GM23338 (cell line): ENCODE data around the gene FBRSL1. TPM values are rescaled to one million over a fixed set of nuclear protein-coding genes. Genes with fewer than 3 reads are reported as not detected.

Source experiments
- ATAC-seq: fragments of 200-7000 bp; cut with Tn5 transposase; 3 replicates; pipeline ENCODE4 v1.9.1; 2020
- DNase-seq: peaks from one replicate; pipeline ENCODE4 v3.0.0-alpha.2; 2015; ENCODE audit warnings: low spot score
- H2AFZ ChIP-seq: fragments of 200-600 bp; sonication (generic); 2 replicates; pipeline ENCODE4 v1.8.0; 2016; ENCODE audit warnings: antibody characterized with exemption, mild to moderate bottlenecking, moderate library complexity
- H3F3A ChIP-seq: fragments of 200-600 bp; sonication (generic); replicated peaks from 2 replicates; pipeline ENCODE4 v1.8.0; 2017; ENCODE audit warnings: antibody characterized with exemption, mixed run types, low read depth
- H3K27ac ChIP-seq: fragments of 200-600 bp; sonication (generic); 2 replicates; pipeline ENCODE4 v1.6.1; 2016; ENCODE audit warnings: low read depth
- H3K27me3 ChIP-seq: fragments of 200-600 bp; sonication (generic); 2 replicates; pipeline ENCODE4 v1.8.0; 2016; ENCODE audit warnings: mild to moderate bottlenecking, mixed run types, moderate library complexity; ENCODE audit not compliant: insufficient read depth
- H3K36me3 ChIP-seq: fragments of 200-600 bp; sonication (generic); 2 replicates; pipeline ENCODE4 v1.8.0; 2016; ENCODE audit warnings: mild to moderate bottlenecking; ENCODE audit not compliant: insufficient read depth
- H3K4me1 ChIP-seq: fragments of 200-600 bp; sonication (generic); 2 replicates; pipeline ENCODE4 v1.8.0; 2016; ENCODE audit warnings: mild to moderate bottlenecking, moderate library complexity; ENCODE audit not compliant: insufficient read depth
- H3K4me2 ChIP-seq: fragments of 200-600 bp; sonication (generic); 2 replicates; pipeline ENCODE4 v1.7.1; 2017; ENCODE audit warnings: mixed run types
- H3K4me3 ChIP-seq: fragments of 200-600 bp; sonication (generic); 2 replicates; pipeline ENCODE4 v1.6.1; 2016; ENCODE audit warnings: mixed run types
- H3K79me2 ChIP-seq: fragments of 200-600 bp; sonication (generic); replicated peaks from 2 replicates; pipeline ENCODE4 v1.8.0; 2017; ENCODE audit warnings: mild to moderate bottlenecking; ENCODE audit not compliant: insufficient read depth
- H3K9me2 ChIP-seq: fragments of 200-600 bp; sonication (generic); 2 replicates; pipeline ENCODE4 v1.8.0; 2017; ENCODE audit not compliant: insufficient read depth
- H4K20me1 ChIP-seq: fragments of 200-600 bp; sonication (generic); replicated peaks from 2 replicates; pipeline ENCODE4 v1.8.0; 2017; ENCODE audit warnings: mild to moderate bottlenecking; ENCODE audit not compliant: insufficient read depth
- H3K27ac Mint-ChIP-seq: 2 replicates; pipeline ENCODE4 v1.8.0; 2020; ENCODE audit warnings: inconsistent platforms, mild to moderate bottlenecking, moderate library complexity, mixed read lengths
- H3K27me3 Mint-ChIP-seq: 3 replicates; pipeline ENCODE4 v1.8.0; 2022; ENCODE audit warnings: low read depth, mild to moderate bottlenecking, moderate library complexity, mixed read lengths, inconsistent platforms; ENCODE audit not compliant: insufficient read depth, poor library complexity
- H3K36me3 Mint-ChIP-seq: 3 replicates; pipeline ENCODE4 v1.8.0; 2021; ENCODE audit warnings: low read depth, mild to moderate bottlenecking, inconsistent platforms, moderate library complexity, mixed read lengths
- H3K4me1 Mint-ChIP-seq: 3 replicates; pipeline ENCODE4 v1.8.0; 2020; ENCODE audit warnings: mild to moderate bottlenecking, inconsistent platforms, mixed read lengths
- H3K4me3 Mint-ChIP-seq: 3 replicates; pipeline ENCODE4 v1.8.0; 2021; ENCODE audit warnings: moderate library complexity, mild to moderate bottlenecking, inconsistent platforms, mixed read lengths
- H3K9me3 Mint-ChIP-seq: 3 replicates; pipeline ENCODE4 v1.8.0; 2020; ENCODE audit warnings: moderate library complexity, mild to moderate bottlenecking, inconsistent platforms, mixed read lengths
- EZH2 ChIP-seq: fragments of 200-600 bp; sonication (generic); IDR thresholded peaks from one replicate; pipeline ENCODE4 v1.8.0; 2017; ENCODE audit warnings: antibody characterized with exemption, mild to moderate bottlenecking, low read depth; ENCODE audit not compliant: unreplicated experiment
- JUNB ChIP-seq: IDR thresholded peaks from one replicate; pipeline ENCODE4 v1.6.1; 2016; ENCODE audit warnings: antibody characterized with exemption; ENCODE audit not compliant: unreplicated experiment
- NANOG ChIP-seq: IDR thresholded peaks from 2 replicates; pipeline ENCODE4 v1.6.1; 2016; ENCODE audit warnings: antibody characterized with exemption, borderline replicate concordance
- POLR2AphosphoS5 ChIP-seq: IDR thresholded peaks from 2 replicates; pipeline ENCODE4 v1.6.1; 2016; ENCODE audit warnings: antibody characterized with exemption, low read depth
- STAT1 ChIP-seq: IDR thresholded peaks from one replicate; pipeline ENCODE4 v1.6.1; 2016; ENCODE audit warnings: antibody characterized with exemption; ENCODE audit not compliant: unreplicated experiment
- polyA plus RNA-seq: library from polyadenylated mRNA; unstranded; fragments of >200 nt; fragmentation: Nextera tagmentation; extraction: Ambion mirVana; gene quantifications from 2 replicates; pipeline ENCODE4 v1.2.1, GENCODE V29; 2016
- total RNA-seq: library from RNA; depleted of rRNA; stranded (reverse); fragments of >200 nt; shearing (Covaris generic); gene quantifications from 2 replicates; pipeline ENCODE4 v1.2.3, GENCODE V29; 2014
- TF ChIP-seq, protein P1 (sequence below): IDR thresholded peaks from 2 replicates; pipeline ENCODE4 v1.6.1; 2016; ENCODE audit warnings: antibody characterized with exemption
- TF ChIP-seq, protein P2 (sequence below): IDR thresholded peaks from one replicate; pipeline ENCODE4 v1.6.1; 2018; ENCODE audit warnings: antibody characterized with exemption; ENCODE audit not compliant: unreplicated experiment
- TF ChIP-seq, protein P3 (sequence below), 2 experiments: fragments of 200-600 bp in 1 of 2; sonication (generic) in 1 of 2; conservative IDR thresholded peaks; 2 replicates each; pipeline versions ENCODE4 v1.5.1 to v1.6.1; 2016 to 2017; ENCODE audit warnings: antibody characterized with exemption in 2 of 2, low read depth in 2 of 2, mild to moderate bottlenecking in 2 of 2, moderate library complexity in 1 of 2

FBRSL1 gene
- total and polyA plus RNA-seq, 2 experiments from 2014 or later: 37.8 to 89.8 TPM

DNA sequence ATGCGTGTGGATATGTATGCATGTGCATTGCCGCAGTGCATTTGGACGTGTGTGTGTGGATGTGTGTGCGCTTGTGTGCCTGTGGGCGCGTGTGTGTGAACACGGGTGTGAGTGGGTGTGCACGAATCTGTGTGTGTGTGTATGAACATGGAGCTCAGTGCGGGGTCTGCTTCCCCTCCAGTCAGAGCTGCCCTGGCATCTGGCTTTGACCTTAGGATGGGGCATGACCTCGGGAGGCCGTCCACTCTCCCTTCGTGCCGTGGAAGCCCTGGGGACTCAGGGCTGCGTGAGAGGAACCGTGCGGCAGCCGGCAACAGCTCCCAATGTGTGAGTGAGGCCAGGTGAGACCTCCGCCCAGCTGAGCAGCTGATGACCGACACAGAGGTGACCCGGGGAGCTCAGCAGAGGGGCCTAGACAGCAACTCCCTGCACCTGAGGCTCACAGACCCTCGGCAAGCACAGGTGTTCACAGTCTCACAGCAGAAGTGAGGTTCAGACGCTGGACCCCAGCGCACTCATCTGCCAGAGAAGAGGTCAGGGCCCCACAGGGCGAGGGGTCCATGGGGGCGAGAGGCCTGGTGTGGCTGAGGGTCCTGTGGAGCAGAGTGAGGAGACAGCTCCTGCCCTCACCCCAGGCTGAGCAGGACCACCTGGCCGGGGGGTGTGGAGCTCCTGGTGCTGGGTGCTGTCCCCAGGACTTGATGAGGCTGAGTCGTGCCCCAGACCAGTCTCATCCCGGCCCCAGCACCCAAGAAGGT, 33.6 kb upstream of the FBRSL1 start:
- Mint-ChIP-seq H3K27me3 (peaks cover 56% of the 10 kb centered on the region), H3K27ac (no peak overlapping the region), H3K4me1 (no peaks in the 10 kb centered on the region; the same call in 2 of the 3 replicates), H3K4me3 (no peak overlapping the region; the same call in 2 of the 3 replicates), H3K36me3 (peaks cover 6% of the 10 kb centered on the region; the same call in 2 of the 3 replicates), H3K9me3 (peaks cover 21% of the 10 kb centered on the region)
- no peaks in the 10 kb centered on the region for H3K36me3 ChIP-seq
- DNase-seq (no peak), ATAC-seq (no peak)
- H3K27me3 ChIP-seq: peaks cover 44% of the 10 kb centered on the region
- no peaks in the 10 kb centered on the region for H4K20me1 ChIP-seq
- TF ChIP-seq EZH2: no peak
- TF ChIP-seq POLR2AphosphoS5: no peak
- TF ChIP-seq, protein P1, sequence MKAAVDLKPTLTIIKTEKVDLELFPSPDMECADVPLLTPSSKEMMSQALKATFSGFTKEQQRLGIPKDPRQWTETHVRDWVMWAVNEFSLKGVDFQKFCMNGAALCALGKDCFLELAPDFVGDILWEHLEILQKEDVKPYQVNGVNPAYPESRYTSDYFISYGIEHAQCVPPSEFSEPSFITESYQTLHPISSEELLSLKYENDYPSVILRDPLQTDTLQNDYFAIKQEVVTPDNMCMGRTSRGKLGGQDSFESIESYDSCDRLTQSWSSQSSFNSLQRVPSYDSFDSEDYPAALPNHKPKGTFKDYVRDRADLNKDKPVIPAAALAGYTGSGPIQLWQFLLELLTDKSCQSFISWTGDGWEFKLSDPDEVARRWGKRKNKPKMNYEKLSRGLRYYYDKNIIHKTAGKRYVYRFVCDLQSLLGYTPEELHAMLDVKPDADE: no peak
- TF ChIP-seq NANOG: no peak
- no peak for TF ChIP-seq JUNB
- TF ChIP-seq, protein P2, sequence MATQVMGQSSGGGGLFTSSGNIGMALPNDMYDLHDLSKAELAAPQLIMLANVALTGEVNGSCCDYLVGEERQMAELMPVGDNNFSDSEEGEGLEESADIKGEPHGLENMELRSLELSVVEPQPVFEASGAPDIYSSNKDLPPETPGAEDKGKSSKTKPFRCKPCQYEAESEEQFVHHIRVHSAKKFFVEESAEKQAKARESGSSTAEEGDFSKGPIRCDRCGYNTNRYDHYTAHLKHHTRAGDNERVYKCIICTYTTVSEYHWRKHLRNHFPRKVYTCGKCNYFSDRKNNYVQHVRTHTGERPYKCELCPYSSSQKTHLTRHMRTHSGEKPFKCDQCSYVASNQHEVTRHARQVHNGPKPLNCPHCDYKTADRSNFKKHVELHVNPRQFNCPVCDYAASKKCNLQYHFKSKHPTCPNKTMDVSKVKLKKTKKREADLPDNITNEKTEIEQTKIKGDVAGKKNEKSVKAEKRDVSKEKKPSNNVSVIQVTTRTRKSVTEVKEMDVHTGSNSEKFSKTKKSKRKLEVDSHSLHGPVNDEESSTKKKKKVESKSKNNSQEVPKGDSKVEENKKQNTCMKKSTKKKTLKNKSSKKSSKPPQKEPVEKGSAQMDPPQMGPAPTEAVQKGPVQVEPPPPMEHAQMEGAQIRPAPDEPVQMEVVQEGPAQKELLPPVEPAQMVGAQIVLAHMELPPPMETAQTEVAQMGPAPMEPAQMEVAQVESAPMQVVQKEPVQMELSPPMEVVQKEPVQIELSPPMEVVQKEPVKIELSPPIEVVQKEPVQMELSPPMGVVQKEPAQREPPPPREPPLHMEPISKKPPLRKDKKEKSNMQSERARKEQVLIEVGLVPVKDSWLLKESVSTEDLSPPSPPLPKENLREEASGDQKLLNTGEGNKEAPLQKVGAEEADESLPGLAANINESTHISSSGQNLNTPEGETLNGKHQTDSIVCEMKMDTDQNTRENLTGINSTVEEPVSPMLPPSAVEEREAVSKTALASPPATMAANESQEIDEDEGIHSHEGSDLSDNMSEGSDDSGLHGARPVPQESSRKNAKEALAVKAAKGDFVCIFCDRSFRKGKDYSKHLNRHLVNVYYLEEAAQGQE: no peak
- TF ChIP-seq STAT1: no peak
- TF ChIP-seq, protein P3, sequence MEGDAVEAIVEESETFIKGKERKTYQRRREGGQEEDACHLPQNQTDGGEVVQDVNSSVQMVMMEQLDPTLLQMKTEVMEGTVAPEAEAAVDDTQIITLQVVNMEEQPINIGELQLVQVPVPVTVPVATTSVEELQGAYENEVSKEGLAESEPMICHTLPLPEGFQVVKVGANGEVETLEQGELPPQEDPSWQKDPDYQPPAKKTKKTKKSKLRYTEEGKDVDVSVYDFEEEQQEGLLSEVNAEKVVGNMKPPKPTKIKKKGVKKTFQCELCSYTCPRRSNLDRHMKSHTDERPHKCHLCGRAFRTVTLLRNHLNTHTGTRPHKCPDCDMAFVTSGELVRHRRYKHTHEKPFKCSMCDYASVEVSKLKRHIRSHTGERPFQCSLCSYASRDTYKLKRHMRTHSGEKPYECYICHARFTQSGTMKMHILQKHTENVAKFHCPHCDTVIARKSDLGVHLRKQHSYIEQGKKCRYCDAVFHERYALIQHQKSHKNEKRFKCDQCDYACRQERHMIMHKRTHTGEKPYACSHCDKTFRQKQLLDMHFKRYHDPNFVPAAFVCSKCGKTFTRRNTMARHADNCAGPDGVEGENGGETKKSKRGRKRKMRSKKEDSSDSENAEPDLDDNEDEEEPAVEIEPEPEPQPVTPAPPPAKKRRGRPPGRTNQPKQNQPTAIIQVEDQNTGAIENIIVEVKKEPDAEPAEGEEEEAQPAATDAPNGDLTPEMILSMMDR (conservative IDR thresholded peaks at IDR 0.05; ENCODE audit: low read depth in 2 of 2): no peak
- H3K4me3 ChIP-seq: no peak overlapping the region
- H3K4me2 ChIP-seq: no peak overlapping the region
- H3K9me2 ChIP-seq: no peaks in the 10 kb centered on the region
- peaks cover 10% of the 10 kb centered on the region; the same call in 1 of the 2 replicates for H3F3A ChIP-seq
- H3K4me1 ChIP-seq: no peaks in the 10 kb centered on the region
- no peaks in the 10 kb centered on the region for H3K79me2 ChIP-seq
- no peak overlapping the region for H2AFZ ChIP-seq
- H3K27ac ChIP-seq: no peak overlapping the region
